ENCODE data around the gene CORO2B. TPM values are rescaled to one million over a fixed set of nuclear protein-coding genes. Genes with fewer than 3 reads are reported as not detected.
"Not testable (repeated sequence)": the region's sequence is repeated elsewhere in the genome, so short reads cannot be mapped to it uniquely, and the experiment has no call there.

CORO2B gene
- polyA plus RNA-seq, 2 donors: 0.24 to 0.35 TPM

DNA sequence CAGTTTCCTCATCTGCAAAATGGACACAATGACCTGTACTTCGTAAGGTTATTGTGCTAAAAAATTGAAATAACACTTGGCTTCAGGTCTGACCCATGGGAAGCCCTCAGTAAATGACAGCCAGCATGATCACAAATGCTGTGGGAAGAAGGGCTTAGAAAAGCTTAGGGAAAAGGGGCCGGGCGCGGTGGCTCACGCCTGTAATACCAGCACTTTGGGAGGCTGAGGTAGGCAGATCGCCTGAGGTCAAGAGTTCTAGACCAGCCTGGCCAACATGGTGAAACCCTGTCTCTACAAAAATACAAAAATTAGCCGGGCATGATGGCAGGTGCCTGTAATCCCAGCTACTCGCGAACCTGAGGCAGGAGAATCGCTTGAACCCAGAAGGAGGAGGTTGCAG, 102.0 kb downstream of the CORO2B start:
- not testable (repeated sequence) for H3K9me3 ChIP-seq (ENCODE audit: control insufficient read depth in 2 of 2, insufficient read depth in 1 of 2, low read depth in 1 of 2, low read length in 1 of 2); H3K36me3 ChIP-seq (ENCODE audit: control insufficient read depth in 2 of 2, insufficient read depth in 2 of 2, low read length in 1 of 2); H3K4me1 ChIP-seq (ENCODE audit: control insufficient read depth in 2 of 2, insufficient read depth in 2 of 2, low read length in 1 of 2); H3K27me3 ChIP-seq (ENCODE audit: control insufficient read depth in 1 of 2, insufficient read depth in 2 of 2, low read length in 2 of 2); H3K4me3 ChIP-seq (ENCODE audit: low read depth in 1 of 2, low read length in 2 of 2); H3K27ac ChIP-seq (ENCODE audit: low read depth in 2 of 2, low read length in 1 of 2)
- 88 to 94% methylated on average over 10 of the region's 10 CpGs for WGBS, 2 donors

DNA sequence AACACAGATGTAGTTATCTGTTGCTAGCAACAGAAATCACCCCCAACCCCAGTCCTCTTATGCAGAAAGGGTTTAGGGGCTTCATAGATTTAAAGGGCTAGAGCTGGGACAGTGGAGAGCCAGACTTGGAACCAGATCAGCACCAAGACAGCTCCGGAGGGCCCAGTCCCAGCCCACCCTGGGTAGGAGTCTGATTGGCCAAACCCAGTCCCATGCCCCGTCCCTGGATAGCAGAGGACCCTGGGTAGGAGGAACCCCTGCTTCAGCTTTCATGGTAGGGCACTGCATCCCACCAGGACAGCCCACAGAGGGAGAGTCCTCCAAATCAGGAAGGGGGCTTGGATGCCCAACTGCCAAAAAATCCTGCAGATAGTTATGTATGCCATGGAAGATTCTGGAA, 103.0 kb downstream of the CORO2B start:
- H3K27ac ChIP-seq (ENCODE audit: low read depth in 2 of 2, low read length in 1 of 2): no peak overlapping the region
- H3K36me3 ChIP-seq (ENCODE audit: control insufficient read depth in 2 of 2, insufficient read depth in 2 of 2, low read length in 1 of 2): no peaks in the 10 kb centered on the region
- H3K9me3 ChIP-seq (ENCODE audit: control insufficient read depth in 2 of 2, insufficient read depth in 1 of 2, low read depth in 1 of 2, low read length in 1 of 2): no peaks in the 10 kb centered on the region
- WGBS, 2 donors: 77 to 79% methylated on average over 2 of the region's 2 CpGs
- no peaks in the 10 kb centered on the region for H3K27me3 ChIP-seq (ENCODE audit: control insufficient read depth in 1 of 2, insufficient read depth in 2 of 2, low read length in 2 of 2)
- no peak overlapping the region for H3K4me3 ChIP-seq (ENCODE audit: low read depth in 1 of 2, low read length in 2 of 2)
- no peaks in the 10 kb centered on the region for H3K4me1 ChIP-seq (ENCODE audit: control insufficient read depth in 2 of 2, insufficient read depth in 2 of 2, low read length in 1 of 2)

DNA sequence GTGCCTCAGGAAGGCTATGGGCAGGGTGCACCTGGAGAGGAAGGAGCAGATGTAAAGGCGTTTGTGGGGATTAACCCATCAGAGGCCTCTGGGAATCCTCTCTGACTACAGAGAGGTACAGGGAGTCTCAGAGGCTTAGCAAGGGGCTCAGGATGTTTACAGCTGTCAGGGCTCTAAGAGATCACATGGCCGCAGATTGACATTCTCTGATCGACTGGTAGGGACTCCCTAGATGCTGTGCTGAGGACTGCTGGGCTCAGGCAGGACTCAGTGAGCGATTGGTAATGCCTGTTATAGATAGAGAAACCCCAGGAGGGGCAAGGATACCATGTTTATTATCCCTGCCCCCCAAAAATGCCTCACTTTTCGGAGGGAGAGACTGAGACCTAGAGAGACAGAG, 103.5 kb downstream of the CORO2B start:
- Histone ChIP-seq H3K9me3 (ENCODE audit: control insufficient read depth in 2 of 2, insufficient read depth in 1 of 2, low read depth in 1 of 2, low read length in 1 of 2) (no peaks in the 10 kb centered on the region), H3K27ac (ENCODE audit: low read depth in 2 of 2, low read length in 1 of 2) (no peak overlapping the region), H3K36me3 (ENCODE audit: control insufficient read depth in 2 of 2, insufficient read depth in 2 of 2, low read length in 1 of 2) (no peaks in the 10 kb centered on the region), H3K27me3 (ENCODE audit: control insufficient read depth in 1 of 2, insufficient read depth in 2 of 2, low read length in 2 of 2) (no peaks in the 10 kb centered on the region), H3K4me1 (ENCODE audit: control insufficient read depth in 2 of 2, insufficient read depth in 2 of 2, low read length in 1 of 2) (no peaks in the 10 kb centered on the region), H3K4me3 (ENCODE audit: low read depth in 1 of 2, low read length in 2 of 2) (no peak overlapping the region)
- 52 to 64% methylated on average over 5 of the region's 5 CpGs for WGBS, 2 donors

DNA sequence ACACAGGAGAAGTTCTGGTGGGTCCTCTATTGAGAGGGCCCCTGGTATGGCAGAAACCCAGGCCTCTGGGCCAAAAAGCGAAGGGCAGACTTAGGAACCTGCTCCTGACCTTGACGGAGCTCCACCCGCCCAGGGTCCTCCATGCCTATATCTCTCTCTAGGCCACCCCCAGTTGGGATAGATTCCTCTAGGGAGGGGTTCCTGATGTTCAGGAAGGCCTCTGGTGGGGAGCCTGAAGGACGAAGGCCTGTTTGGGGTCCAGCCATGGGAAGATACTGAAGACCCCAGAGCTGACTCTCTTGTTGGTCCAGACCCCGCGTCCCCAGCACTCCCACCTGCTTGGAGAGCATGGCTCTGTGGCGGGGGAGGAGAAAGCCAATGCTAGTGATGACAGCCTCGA, 104.2 kb downstream of the CORO2B start:
- Histone ChIP-seq H3K27me3 (ENCODE audit: control insufficient read depth in 1 of 2, insufficient read depth in 2 of 2, low read length in 2 of 2) (no peaks in the 10 kb centered on the region), H3K36me3 (ENCODE audit: control insufficient read depth in 2 of 2, insufficient read depth in 2 of 2, low read length in 1 of 2) (no peaks in the 10 kb centered on the region), H3K4me1 (ENCODE audit: control insufficient read depth in 2 of 2, insufficient read depth in 2 of 2, low read length in 1 of 2) (no peaks in the 10 kb centered on the region), H3K27ac (ENCODE audit: low read depth in 2 of 2, low read length in 1 of 2) (no peak overlapping the region), H3K9me3 (ENCODE audit: control insufficient read depth in 2 of 2, insufficient read depth in 1 of 2, low read depth in 1 of 2, low read length in 1 of 2) (no peaks in the 10 kb centered on the region), H3K4me3 (ENCODE audit: low read depth in 1 of 2, low read length in 2 of 2) (no peak overlapping the region)
- WGBS, 2 donors: 91% methylated on average over 8 of the region's 8 CpGs

GRCh38 chr15:68683551-68683950, 104.8 kb downstream of the CORO2B start:
- no peak overlapping the region for H3K27ac ChIP-seq (ENCODE audit: low read depth in 2 of 2, low read length in 1 of 2)
- H3K36me3 ChIP-seq (ENCODE audit: control insufficient read depth in 2 of 2, insufficient read depth in 2 of 2, low read length in 1 of 2): no peaks in the 10 kb centered on the region
- WGBS, 2 donors: 89 to 90% methylated on average over 2 of the region's 2 CpGs
- no peaks in the 10 kb centered on the region for H3K4me1 ChIP-seq (ENCODE audit: control insufficient read depth in 2 of 2, insufficient read depth in 2 of 2, low read length in 1 of 2)
- H3K27me3 ChIP-seq (ENCODE audit: control insufficient read depth in 1 of 2, insufficient read depth in 2 of 2, low read length in 2 of 2): no peaks in the 10 kb centered on the region
- H3K9me3 ChIP-seq (ENCODE audit: control insufficient read depth in 2 of 2, insufficient read depth in 1 of 2, low read depth in 1 of 2, low read length in 1 of 2): no peaks in the 10 kb centered on the region
- H3K4me3 ChIP-seq (ENCODE audit: low read depth in 1 of 2, low read length in 2 of 2): no peak overlapping the region

DNA sequence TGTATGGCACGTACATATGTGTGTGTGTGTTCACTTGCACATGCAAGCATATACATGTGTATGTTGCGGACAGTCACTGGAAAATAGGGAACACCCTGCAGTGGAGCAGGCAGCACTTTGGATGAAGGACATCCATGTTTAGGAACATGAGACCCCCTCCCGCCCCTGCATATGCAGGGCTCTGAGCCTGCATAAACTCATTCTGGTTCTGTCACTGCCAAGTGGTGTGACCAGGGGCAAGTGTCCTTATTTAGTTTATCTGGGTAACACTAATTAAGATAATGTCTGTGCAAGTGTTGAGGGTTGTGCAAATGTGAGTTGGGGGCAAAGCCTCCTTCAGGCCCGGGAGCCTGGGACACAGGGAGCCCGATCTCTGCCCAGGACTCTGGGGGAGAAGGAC, 105.7 kb downstream of the CORO2B start:
- Histone ChIP-seq H3K4me1 (ENCODE audit: control insufficient read depth in 2 of 2, insufficient read depth in 2 of 2, low read length in 1 of 2) (no peaks in the 10 kb centered on the region), H3K9me3 (ENCODE audit: control insufficient read depth in 2 of 2, insufficient read depth in 1 of 2, low read depth in 1 of 2, low read length in 1 of 2) (no peaks in the 10 kb centered on the region), H3K27ac (ENCODE audit: low read depth in 2 of 2, low read length in 1 of 2) (no peak overlapping the region), H3K4me3 (ENCODE audit: low read depth in 1 of 2, low read length in 2 of 2) (no peak overlapping the region), H3K27me3 (ENCODE audit: control insufficient read depth in 1 of 2, insufficient read depth in 2 of 2, low read length in 2 of 2) (no peaks in the 10 kb centered on the region), H3K36me3 (ENCODE audit: control insufficient read depth in 2 of 2, insufficient read depth in 2 of 2, low read length in 1 of 2) (no peaks in the 10 kb centered on the region)
- 85 to 92% methylated on average over 5 of the region's 5 CpGs for WGBS, 2 donors

DNA sequence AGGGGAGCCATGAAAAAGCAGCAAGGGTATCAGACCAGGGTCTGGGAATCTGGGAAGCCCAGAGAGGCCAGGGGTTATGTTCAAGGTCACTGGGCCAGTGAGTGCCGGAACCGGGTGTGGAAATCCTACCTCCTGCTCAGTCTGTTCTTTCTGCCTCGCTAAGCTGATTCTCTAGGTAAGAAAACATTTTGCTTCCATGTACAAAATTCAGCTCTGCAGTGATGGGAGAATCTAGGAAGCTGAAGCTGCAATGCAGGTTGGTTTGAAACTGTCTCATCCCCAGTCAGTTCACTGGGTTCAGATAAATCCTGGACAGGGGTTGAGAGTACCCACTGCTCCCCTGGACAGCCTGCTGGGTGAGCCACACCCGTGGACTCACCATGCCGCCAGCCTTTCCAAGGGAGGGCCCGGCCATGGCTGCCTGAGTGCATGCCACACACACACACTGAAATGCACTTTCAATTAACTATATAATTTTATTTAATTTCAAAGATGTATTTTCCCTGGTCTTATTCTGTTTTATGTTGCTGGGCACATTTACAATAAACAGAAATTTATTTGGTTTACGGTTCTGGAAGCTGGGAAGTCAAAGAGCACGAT, 108.4 kb downstream of the CORO2B start:
- H3K9me3 ChIP-seq (ENCODE audit: control insufficient read depth in 2 of 2, insufficient read depth in 1 of 2, low read depth in 1 of 2, low read length in 1 of 2): no peaks in the 10 kb centered on the region
- H3K36me3 ChIP-seq (ENCODE audit: control insufficient read depth in 2 of 2, insufficient read depth in 2 of 2, low read length in 1 of 2): no peaks in the 10 kb centered on the region
- no peak overlapping the region for H3K27ac ChIP-seq (ENCODE audit: low read depth in 2 of 2, low read length in 1 of 2)
- no peaks in the 10 kb centered on the region for H3K27me3 ChIP-seq (ENCODE audit: control insufficient read depth in 1 of 2, insufficient read depth in 2 of 2, low read length in 2 of 2)
- H3K4me3 ChIP-seq (ENCODE audit: low read depth in 1 of 2, low read length in 2 of 2): no peak overlapping the region
- 79 to 89% methylated on average over 8 of the region's 8 CpGs for WGBS, 2 donors
- no peaks in the 10 kb centered on the region for H3K4me1 ChIP-seq (ENCODE audit: control insufficient read depth in 2 of 2, insufficient read depth in 2 of 2, low read length in 1 of 2)

- Histone ChIP-seq H3K27me3 (ENCODE audit: control insufficient read depth in 1 of 2, insufficient read depth in 2 of 2, low read length in 2 of 2) (no peaks in the 10 kb centered on the region), H3K9me3 (ENCODE audit: control insufficient read depth in 2 of 2, insufficient read depth in 1 of 2, low read depth in 1 of 2, low read length in 1 of 2) (no peaks in the 10 kb centered on the region), H3K4me1 (ENCODE audit: control insufficient read depth in 2 of 2, insufficient read depth in 2 of 2, low read length in 1 of 2) (no peaks in the 10 kb centered on the region), H3K27ac (ENCODE audit: low read depth in 2 of 2, low read length in 1 of 2) (no peak overlapping the region), H3K4me3 (ENCODE audit: low read depth in 1 of 2, low read length in 2 of 2) (no peak overlapping the region), H3K36me3 (ENCODE audit: control insufficient read depth in 2 of 2, insufficient read depth in 2 of 2, low read length in 1 of 2) (no peaks in the 10 kb centered on the region)
- WGBS, 2 donors: 40 to 50% methylated on average over 6 of the region's 6 CpGs
Measured at GRCh38 chr15:68691705-68692104, 112.9 kb downstream of the CORO2B start.

GRCh38 chr15:68693071-68693470, 114.3 kb downstream of the CORO2B start:
- H3K27me3 ChIP-seq (ENCODE audit: control insufficient read depth in 1 of 2, insufficient read depth in 2 of 2, low read length in 2 of 2): no peaks in the 10 kb centered on the region
- WGBS, 2 donors: 38 to 39% methylated on average over 3 of the region's 3 CpGs
- no peak overlapping the region for H3K27ac ChIP-seq (ENCODE audit: low read depth in 2 of 2, low read length in 1 of 2)
- H3K9me3 ChIP-seq (ENCODE audit: control insufficient read depth in 2 of 2, insufficient read depth in 1 of 2, low read depth in 1 of 2, low read length in 1 of 2): no peaks in the 10 kb centered on the region
- no peak overlapping the region for H3K4me3 ChIP-seq (ENCODE audit: low read depth in 1 of 2, low read length in 2 of 2)
- H3K4me1 ChIP-seq (ENCODE audit: control insufficient read depth in 2 of 2, insufficient read depth in 2 of 2, low read length in 1 of 2): no peaks in the 10 kb centered on the region
- H3K36me3 ChIP-seq (ENCODE audit: control insufficient read depth in 2 of 2, insufficient read depth in 2 of 2, low read length in 1 of 2): no peaks in the 10 kb centered on the region

- H3K4me1 ChIP-seq (ENCODE audit: control insufficient read depth in 2 of 2, insufficient read depth in 2 of 2, low read length in 1 of 2): no peaks in the 10 kb centered on the region
- H3K36me3 ChIP-seq (ENCODE audit: control insufficient read depth in 2 of 2, insufficient read depth in 2 of 2, low read length in 1 of 2): no peaks in the 10 kb centered on the region
- WGBS, 2 donors: 95 to 96% methylated on average over 4 of the region's 4 CpGs
- no peak overlapping the region for H3K4me3 ChIP-seq (ENCODE audit: low read depth in 1 of 2, low read length in 2 of 2)
- H3K9me3 ChIP-seq (ENCODE audit: control insufficient read depth in 2 of 2, insufficient read depth in 1 of 2, low read depth in 1 of 2, low read length in 1 of 2): no peaks in the 10 kb centered on the region
- no peaks in the 10 kb centered on the region for H3K27me3 ChIP-seq (ENCODE audit: control insufficient read depth in 1 of 2, insufficient read depth in 2 of 2, low read length in 2 of 2)
- no peak overlapping the region for H3K27ac ChIP-seq (ENCODE audit: low read depth in 2 of 2, low read length in 1 of 2)
Measured at GRCh38 chr15:68694111-68694510, 115.3 kb downstream of the CORO2B start.

Data from esophagus (tissue), 2 donors.